Activated CD4-positive, alpha-beta T cell treated with anti-CD3 and anti-CD28 coated beads for 36 hours (primary cell): ENCODE data around the gene FOXJ3. TPM values are rescaled to one million over a fixed set of nuclear protein-coding genes. Genes with fewer than 3 reads are reported as not detected.
A peak's percentile ranks its signal among the peaks of the same experiment; 100 is the strongest.

Source experiments
- ATAC-seq: fragments of 200-7000 bp; cut with Tn5 transposase; one replicate; pipeline ENCODE4 v1.10.0; 2021; ENCODE audit warnings: mild to moderate bottlenecking, moderate library complexity
- CTCF ChIA-PET: fragments of 350-600 bp; sonication (Branson Sonifier 250); formaldehyde crosslinking; loops from one replicate; lab custom pipeline; 2021; ENCODE audit warnings: antibody characterized with exemption; lab: Charles Lee
- POLR2A ChIA-PET: fragments of 350-600 bp; sonication (Branson Sonifier 250); formaldehyde crosslinking; loops from one replicate; lab custom pipeline; 2021; ENCODE audit warnings: antibody characterized with exemption, inconsistent platforms; lab: Charles Lee
- DNase-seq: peaks from one replicate; pipeline ENCODE4 v3.0.0-alpha.2; 2020
- H3K27ac Mint-ChIP-seq: one replicate; pipeline ENCODE4 v1.8.0; 2021; ENCODE audit warnings: mixed read lengths
- H3K27me3 Mint-ChIP-seq: one replicate; pipeline ENCODE4 v1.8.0; 2021; ENCODE audit warnings: mixed read lengths
- H3K36me3 Mint-ChIP-seq: one replicate; pipeline ENCODE4 v1.8.0; 2021; ENCODE audit warnings: low read depth, mixed read lengths
- H3K4me1 Mint-ChIP-seq: one replicate; pipeline ENCODE4 v1.8.0; 2021; ENCODE audit warnings: mixed read lengths
- H3K4me3 Mint-ChIP-seq: one replicate; pipeline ENCODE4 v1.8.0; 2021; ENCODE audit warnings: mild to moderate bottlenecking, moderate library complexity, mixed read lengths
- H3K9me3 Mint-ChIP-seq: one replicate; pipeline ENCODE4 v1.8.0; 2021; ENCODE audit warnings: low read depth, mixed read lengths
- intact Hi-C, 2 experiments: fragments of 100-400 bp; cut with DNase I in 1 of 2; cut with micrococcal nuclease in 1 of 2; formaldehyde crosslinking; loops; one replicate each; pipeline versions ENCODE4 v1.14.2 to v1.15.1; 2022 to 2024; cut with DNase I, micrococcal nuclease
- total RNA-seq, 2 experiments: library from RNA; stranded (reverse); gene quantifications; one replicate each; pipeline ENCODE4 v1.2.3, GENCODE V29; 2021

The FOXJ3 gene
- total RNA-seq, 2 experiments from 2014 or later = 44.1 to 54.0 TPM

DNA sequence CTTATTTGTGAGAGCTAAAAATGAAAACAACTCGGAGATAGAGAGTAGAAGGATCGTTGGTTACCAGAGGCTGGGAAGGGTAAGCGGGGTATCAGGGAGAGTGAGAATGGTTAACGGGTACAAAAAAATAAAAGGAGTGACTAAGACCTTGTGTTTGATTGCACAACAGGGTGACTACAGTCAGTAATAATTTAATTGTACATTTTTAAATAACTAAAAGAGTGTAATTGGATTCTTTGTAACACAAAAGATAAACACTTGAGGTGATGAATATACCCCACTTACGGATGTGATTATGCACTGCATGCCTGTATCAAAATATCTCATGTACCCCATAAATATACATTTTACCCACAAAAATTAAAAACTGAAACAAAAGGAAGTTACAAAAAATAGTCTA lies 29.4 kb downstream of the FOXJ3 start:
- Mint-ChIP-seq H3K4me3 (no peak overlapping the region), H3K27ac (no peak overlapping the region), H3K36me3 (peaks cover 55% of the 10 kb centered on the region), H3K9me3 (peaks cover 13% of the 10 kb centered on the region), H3K27me3 (no peaks in the 10 kb centered on the region), H3K4me1 (peaks cover 13% of the 10 kb centered on the region)
- DNase-seq = no peak
- ChIA-PET CTCF (interaction anchor here (1.1 kb wide), 1 partner anchor 8 kb away, joined by 4 read pairs; no protein-coding TSS in a partner anchor), POLR2A (no interaction called here)
- ATAC-seq = no peak
- intact Hi-C loops = no loop called here

DNA sequence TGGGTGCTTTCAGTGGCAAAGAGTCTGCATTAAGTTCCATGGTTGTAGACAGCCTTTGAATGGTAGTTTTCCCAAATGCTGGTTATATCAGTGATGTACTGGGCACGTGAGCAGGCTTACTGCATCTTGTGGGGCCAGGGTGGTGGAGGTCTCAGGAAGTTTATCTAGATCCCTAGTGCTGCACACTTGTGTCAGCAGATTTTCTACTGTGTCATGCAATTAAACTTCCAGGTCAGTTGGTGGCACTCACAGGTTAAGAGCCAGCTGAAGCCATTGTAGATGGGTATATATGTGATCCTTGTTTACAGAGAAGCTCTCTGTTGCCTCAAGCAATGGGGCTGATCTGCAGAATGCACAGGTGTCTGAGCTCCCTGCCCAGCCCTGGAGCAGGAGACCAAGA lies 33.0 kb downstream of the FOXJ3 start:
- POLR2A ChIA-PET = no interaction called here
- H3K36me3 Mint-ChIP-seq = peaks cover 62% of the 10 kb centered on the region
- H3K4me1 Mint-ChIP-seq = peaks cover 22% of the 10 kb centered on the region
- CTCF ChIA-PET = interaction anchor here (1.3 to 2.5 kb wide), 2 partner anchors 13 to 36 kb away, joined by 3 to 8 read pairs; no protein-coding TSS in a partner anchor
- H3K4me3 Mint-ChIP-seq = no peak overlapping the region
- DNase-seq = no peak
- no peak overlapping the region for H3K27ac Mint-ChIP-seq
- H3K27me3 Mint-ChIP-seq = no peaks in the 10 kb centered on the region
- intact Hi-C loops = no loop called here
- H3K9me3 Mint-ChIP-seq = peaks cover 18% of the 10 kb centered on the region
- no peak for ATAC-seq

DNA sequence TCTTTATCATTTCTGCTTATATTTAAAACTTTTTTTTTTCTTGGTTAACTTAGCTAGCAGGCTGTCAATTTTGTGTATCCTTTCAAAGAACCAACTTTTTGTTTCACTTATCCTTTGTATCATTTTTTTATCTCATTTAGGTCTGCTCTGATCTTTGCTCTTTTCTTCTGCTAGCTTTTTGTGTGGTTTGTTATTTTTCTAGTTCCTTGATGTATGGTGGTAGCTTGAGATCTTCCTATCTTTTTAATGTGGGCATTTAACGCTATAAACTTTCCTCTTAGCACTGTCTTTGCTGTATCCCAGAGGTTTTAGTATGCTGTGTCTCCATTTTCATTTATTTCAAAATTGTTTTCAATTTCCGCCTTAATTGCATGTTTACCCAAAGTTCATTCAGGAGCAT lies 36.5 kb downstream of the FOXJ3 start:
- no peak for ATAC-seq
- no peaks in the 10 kb centered on the region for H3K27me3 Mint-ChIP-seq
- POLR2A ChIA-PET = no interaction called here
- peaks cover 15% of the 10 kb centered on the region for H3K9me3 Mint-ChIP-seq
- intact Hi-C loops = no loop called here
- no peak for DNase-seq
- H3K4me1 Mint-ChIP-seq = peaks cover 24% of the 10 kb centered on the region
- peaks cover 48% of the 10 kb centered on the region for H3K36me3 Mint-ChIP-seq
- peak overlapping the region; percentile 48 for H3K27ac Mint-ChIP-seq
- H3K4me3 Mint-ChIP-seq = no peak overlapping the region
- CTCF ChIA-PET = interaction anchor here (0.6 kb wide), 1 partner anchor 19 kb away, joined by 3 read pairs; no protein-coding TSS in a partner anchor

DNA sequence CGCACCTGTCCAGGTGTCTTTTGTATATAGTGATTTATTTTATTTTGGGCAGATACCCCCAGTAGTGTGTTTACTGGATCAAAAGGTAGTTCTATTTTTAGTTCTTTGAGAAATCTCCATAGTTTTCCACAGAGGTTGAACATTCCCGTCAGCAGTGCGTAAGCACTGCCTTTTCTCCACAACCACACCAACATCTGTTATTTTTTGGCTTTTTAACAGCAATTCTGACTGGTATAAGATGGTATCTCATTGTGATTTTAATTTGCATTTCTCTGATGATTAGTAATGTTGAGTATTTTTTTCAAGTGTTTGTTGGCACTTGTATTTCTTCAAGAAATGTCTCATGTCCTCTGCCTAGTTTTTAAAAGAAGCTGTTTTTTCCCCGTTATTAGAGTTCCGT lies 39.2 kb downstream of the FOXJ3 start:
- Mint-ChIP-seq H3K4me1 (peaks cover 33% of the 10 kb centered on the region), H3K27ac (no peak overlapping the region), H3K4me3 (no peak overlapping the region), H3K9me3 (peaks cover 5% of the 10 kb centered on the region), H3K27me3 (no peaks in the 10 kb centered on the region), H3K36me3 (peaks cover 36% of the 10 kb centered on the region)
- intact Hi-C loops = no loop called here
- CTCF ChIA-PET = no interaction called here
- POLR2A ChIA-PET = no interaction called here
- DNase-seq (no peak), ATAC-seq (no peak)

DNA sequence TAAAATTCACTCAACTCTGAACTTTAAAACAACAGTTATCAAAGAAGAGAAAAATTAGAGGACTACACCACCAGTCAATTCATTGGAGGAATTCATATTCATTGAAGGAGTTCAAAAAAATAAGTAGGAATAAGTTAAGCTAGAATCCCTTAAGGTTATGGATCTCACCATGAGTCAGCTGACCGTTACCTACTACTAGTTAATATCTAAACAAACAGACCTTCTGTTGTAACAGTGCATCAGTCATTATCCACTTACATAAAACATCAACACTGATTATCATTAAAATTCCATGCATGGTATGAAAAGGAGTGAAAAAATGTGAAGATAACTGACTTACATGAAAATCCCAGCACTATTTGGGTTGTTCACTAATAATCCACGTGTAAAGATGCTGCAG lies 44.9 kb downstream of the FOXJ3 start:
- no peaks in the 10 kb centered on the region for H3K9me3 Mint-ChIP-seq
- intact Hi-C loops = no loop called here
- H3K27me3 Mint-ChIP-seq = no peaks in the 10 kb centered on the region
- POLR2A ChIA-PET = no interaction called here
- ATAC-seq = no peak
- no peak overlapping the region for H3K27ac Mint-ChIP-seq
- no peak overlapping the region for H3K4me3 Mint-ChIP-seq
- peaks cover 20% of the 10 kb centered on the region for H3K36me3 Mint-ChIP-seq
- no peak for DNase-seq
- peaks cover 12% of the 10 kb centered on the region for H3K4me1 Mint-ChIP-seq
- CTCF ChIA-PET = interaction anchor here (0.6 to 1.9 kb wide), 2 partner anchors 11 to 581 kb away, joined by 4 to 8 read pairs; no protein-coding TSS in a partner anchor

DNA sequence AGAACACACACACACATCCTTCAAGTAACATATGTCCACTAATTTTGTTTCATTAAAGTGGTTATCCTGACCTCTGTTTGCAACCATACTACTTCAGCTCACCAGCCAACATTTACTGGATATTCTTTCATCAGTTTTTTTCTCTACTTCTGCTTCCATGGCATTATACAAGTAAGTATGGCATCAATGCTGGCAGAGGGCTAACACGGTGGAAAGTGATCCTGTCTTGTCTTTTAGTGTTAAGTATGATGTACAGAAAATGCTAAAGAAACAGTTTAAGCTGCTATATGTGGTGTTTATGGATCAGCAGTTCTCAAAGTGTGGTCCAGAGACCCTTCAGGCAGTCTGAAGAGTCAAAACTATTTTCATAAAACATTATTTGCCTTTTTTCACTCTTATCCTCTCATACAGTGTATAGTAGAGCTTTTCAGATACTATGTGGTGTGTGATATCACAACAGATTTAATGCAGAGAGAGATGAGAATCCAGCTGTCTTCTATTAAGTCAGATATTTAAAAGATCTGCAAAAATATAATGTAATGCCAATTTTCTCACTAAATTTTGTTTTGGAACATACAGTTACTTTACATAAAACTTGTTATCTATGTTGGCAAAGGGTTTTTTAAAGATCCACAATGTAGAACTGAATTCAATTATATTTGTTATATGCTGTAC lies 46.6 kb downstream of the FOXJ3 start:
- no peak for ATAC-seq
- intact Hi-C loops = no loop called here
- H3K4me3 Mint-ChIP-seq = no peak overlapping the region
- no peaks in the 10 kb centered on the region for H3K9me3 Mint-ChIP-seq
- H3K27ac Mint-ChIP-seq = no peak overlapping the region
- peaks cover 21% of the 10 kb centered on the region for H3K4me1 Mint-ChIP-seq
- POLR2A ChIA-PET = no interaction called here
- H3K27me3 Mint-ChIP-seq = no peaks in the 10 kb centered on the region
- CTCF ChIA-PET = interaction anchor here (1.9 kb wide), 1 partner anchor 12 kb away, joined by 8 read pairs; no protein-coding TSS in a partner anchor
- peaks cover 16% of the 10 kb centered on the region for H3K36me3 Mint-ChIP-seq
- DNase-seq = no peak

DNA sequence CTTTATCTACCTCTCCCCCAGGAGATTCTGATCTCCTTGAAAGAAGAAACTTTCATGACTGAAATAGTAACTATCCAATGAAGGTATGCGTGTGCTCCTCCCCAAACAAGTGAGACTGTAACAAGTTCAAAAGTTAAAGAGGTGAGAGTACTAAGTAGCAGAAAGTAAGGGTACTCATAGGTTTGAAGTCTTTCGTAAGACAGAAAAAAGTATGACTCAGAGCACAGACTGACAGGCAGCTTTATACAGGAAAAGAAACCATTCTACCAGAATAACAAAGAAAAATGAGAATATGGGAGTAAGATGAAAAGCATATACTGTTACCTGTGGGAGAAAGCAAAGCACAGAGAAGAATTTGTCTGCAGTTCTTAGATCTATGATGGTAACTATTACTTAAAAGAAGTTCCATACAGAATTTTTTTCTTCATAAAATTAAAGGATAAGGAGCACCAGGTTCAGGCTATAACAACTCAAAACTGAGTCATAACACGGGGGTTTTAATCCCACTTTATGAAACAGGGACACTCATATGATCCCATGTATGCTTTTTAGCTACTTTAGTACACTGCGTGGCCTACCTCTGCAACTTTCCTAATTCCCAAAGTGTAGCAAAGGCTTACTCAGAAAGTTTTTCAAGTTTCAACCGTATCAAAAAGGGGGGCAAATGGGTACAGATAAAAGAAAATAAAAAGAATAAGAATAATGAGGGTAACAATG lies 52.0 kb downstream of the FOXJ3 start:
- intact Hi-C loops = loop anchor here (1.0 to 2.0 kb wide), 2 partner anchors 51 to 52 kb away; partner anchors contain the start of gene FOXJ3 (in 1 of the 2)
- ChIA-PET CTCF (interaction anchor here (0.8 kb wide), 1 partner anchor 22 kb away, joined by 3 read pairs; no protein-coding TSS in a partner anchor), POLR2A (no interaction called here)
- H3K9me3 Mint-ChIP-seq = no peaks in the 10 kb centered on the region
- peak overlapping the region; percentile 75 for H3K27ac Mint-ChIP-seq
- H3K4me1 Mint-ChIP-seq = peaks cover 53% of the 10 kb centered on the region
- no peaks in the 10 kb centered on the region for H3K27me3 Mint-ChIP-seq
- DNase-seq (no peak), ATAC-seq (peak; percentile 99)
- peaks cover 7% of the 10 kb centered on the region for H3K36me3 Mint-ChIP-seq
- H3K4me3 Mint-ChIP-seq = no peak overlapping the region

DNA sequence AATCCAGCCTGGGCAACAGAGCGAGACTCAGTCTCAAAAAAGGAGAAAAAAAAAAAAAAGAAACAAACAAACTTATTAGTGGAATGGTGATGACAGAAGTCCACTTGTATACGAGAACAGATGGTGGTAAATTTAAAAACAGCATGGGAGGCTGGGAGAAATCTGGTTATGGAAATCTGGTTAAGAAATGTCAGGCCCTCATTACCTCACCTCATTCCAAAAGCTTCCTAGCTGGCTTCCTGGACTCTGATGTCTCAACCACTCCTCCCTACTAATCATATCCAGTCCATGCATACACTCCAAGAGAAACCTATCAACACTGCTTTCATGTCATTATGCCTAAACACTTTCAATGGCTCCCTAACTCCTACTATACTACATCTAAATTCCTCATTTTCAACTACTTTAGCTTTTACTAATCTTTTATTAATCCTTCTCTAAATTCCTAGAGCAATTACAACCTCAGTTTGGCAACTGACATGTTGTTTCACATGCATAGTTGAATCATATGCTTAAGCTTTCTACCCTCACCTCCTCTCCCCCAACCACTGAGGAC lies 52.9 kb downstream of the FOXJ3 start:
- ATAC-seq (no peak), DNase-seq (no peak)
- Mint-ChIP-seq H3K27ac (peak overlapping the region; percentile 75), H3K4me3 (no peak overlapping the region), H3K9me3 (no peaks in the 10 kb centered on the region), H3K27me3 (no peaks in the 10 kb centered on the region), H3K4me1 (peaks cover 54% of the 10 kb centered on the region), H3K36me3 (peaks cover 6% of the 10 kb centered on the region)
- CTCF ChIA-PET = interaction anchor here (0.7 to 0.8 kb wide), 2 partner anchors 34 to 247 kb away, joined by 3 to 4 read pairs; no protein-coding TSS in a partner anchor
- POLR2A ChIA-PET = no interaction called here
- intact Hi-C loops = loop anchor here in 1 of 2 experiments (2.0 kb wide), 1 partner anchor 53 kb away; the partner anchor contains the start of gene FOXJ3

DNA sequence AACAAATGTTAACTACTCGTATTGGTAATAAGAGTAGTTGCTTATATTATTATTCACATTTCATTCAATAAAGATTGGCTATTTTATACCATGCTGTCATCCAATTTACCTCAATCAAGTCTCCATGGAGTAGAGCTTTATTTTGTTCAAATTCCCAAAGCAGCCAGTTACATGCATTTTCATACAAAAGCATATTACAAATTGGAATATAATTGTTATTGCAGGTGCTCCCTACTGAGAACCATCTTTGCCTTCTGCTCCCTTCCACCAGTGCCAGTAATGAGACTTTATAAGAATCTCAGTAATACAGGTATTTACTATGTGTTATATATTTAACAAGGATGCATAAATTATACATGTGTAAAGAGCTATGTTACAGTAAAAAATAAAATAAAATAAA lies 54.2 kb downstream of the FOXJ3 start:
- Mint-ChIP-seq H3K36me3 (peaks cover 7% of the 10 kb centered on the region), H3K4me3 (no peak overlapping the region), H3K27me3 (no peaks in the 10 kb centered on the region), H3K9me3 (no peaks in the 10 kb centered on the region), H3K4me1 (peaks cover 54% of the 10 kb centered on the region), H3K27ac (no peak overlapping the region)
- CTCF ChIA-PET = interaction anchor here (0.8 kb wide), 1 partner anchor 307 kb away, joined by 3 read pairs; no protein-coding TSS in a partner anchor
- intact Hi-C loops = no loop called here
- ATAC-seq = no peak
- POLR2A ChIA-PET = no interaction called here
- DNase-seq = no peak

DNA sequence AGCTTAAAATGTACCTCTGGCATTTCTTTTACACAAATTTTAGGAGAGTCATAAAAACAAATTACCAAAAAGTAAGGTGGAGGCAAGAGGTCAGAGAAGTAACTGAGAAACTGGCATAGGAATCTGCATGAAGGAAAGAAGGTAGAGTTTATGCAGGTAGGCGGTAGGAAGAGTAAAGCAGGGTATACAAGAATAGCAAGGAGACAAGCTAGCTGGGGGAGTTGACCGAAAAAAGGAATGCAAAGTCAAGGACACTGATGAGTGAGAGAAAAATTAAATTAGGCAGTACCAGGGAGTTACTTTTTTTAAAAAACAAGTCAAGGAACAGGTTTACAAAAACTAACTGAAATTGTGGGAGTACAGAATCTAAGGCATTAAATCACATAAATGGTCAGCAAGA lies 56.0 kb downstream of the FOXJ3 start:
- peaks cover 7% of the 10 kb centered on the region for H3K36me3 Mint-ChIP-seq
- DNase-seq (no peak), ATAC-seq (no peak)
- ChIA-PET POLR2A (no interaction called here), CTCF (interaction anchor here (0.6 kb wide), 1 partner anchor 843 kb away, joined by 3 read pairs; no protein-coding TSS in a partner anchor)
- intact Hi-C loops = no loop called here
- H3K27me3 Mint-ChIP-seq = no peaks in the 10 kb centered on the region
- H3K9me3 Mint-ChIP-seq = no peaks in the 10 kb centered on the region
- peaks cover 52% of the 10 kb centered on the region for H3K4me1 Mint-ChIP-seq
- H3K4me3 Mint-ChIP-seq = no peak overlapping the region
- no peak overlapping the region for H3K27ac Mint-ChIP-seq

DNA sequence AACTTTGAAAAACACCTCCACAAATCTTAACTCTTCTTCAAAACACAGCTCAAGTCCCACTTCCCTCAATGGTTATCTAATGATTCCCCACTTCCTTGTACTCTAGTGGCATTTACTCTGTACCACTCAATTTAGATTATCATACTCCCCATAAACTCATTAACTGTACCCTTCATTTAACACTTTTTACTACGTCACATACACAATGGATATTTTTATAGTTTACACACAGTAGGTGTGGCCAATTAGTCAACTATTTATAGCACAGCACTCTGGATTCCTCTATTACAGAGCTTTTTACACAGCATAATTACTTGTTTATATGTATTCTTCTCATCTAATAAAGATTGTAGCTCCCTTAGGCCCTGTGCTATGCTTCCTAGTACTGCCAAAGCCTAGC lies 62.1 kb downstream of the FOXJ3 start:
- peaks cover 20% of the 10 kb centered on the region for H3K36me3 Mint-ChIP-seq
- H3K4me3 Mint-ChIP-seq = no peak overlapping the region
- peaks cover 35% of the 10 kb centered on the region for H3K4me1 Mint-ChIP-seq
- ChIA-PET CTCF (interaction anchor here (0.8 kb wide), 1 partner anchor 12 kb away, joined by 4 read pairs; no protein-coding TSS in a partner anchor), POLR2A (no interaction called here)
- no peaks in the 10 kb centered on the region for H3K9me3 Mint-ChIP-seq
- intact Hi-C loops = no loop called here
- DNase-seq = no peak
- no peak for ATAC-seq
- no peak overlapping the region for H3K27ac Mint-ChIP-seq
- no peaks in the 10 kb centered on the region for H3K27me3 Mint-ChIP-seq
